ENCODE data around the gene CHST9.

Gene CHST9

GRCh38 chr18:26963292-26963691 lies 221.8 kb downstream of the CHST9 start:
- no peak for DNase-seq (ENCODE audit: low spot score)
- TF ChIP-seq, protein P1, sequence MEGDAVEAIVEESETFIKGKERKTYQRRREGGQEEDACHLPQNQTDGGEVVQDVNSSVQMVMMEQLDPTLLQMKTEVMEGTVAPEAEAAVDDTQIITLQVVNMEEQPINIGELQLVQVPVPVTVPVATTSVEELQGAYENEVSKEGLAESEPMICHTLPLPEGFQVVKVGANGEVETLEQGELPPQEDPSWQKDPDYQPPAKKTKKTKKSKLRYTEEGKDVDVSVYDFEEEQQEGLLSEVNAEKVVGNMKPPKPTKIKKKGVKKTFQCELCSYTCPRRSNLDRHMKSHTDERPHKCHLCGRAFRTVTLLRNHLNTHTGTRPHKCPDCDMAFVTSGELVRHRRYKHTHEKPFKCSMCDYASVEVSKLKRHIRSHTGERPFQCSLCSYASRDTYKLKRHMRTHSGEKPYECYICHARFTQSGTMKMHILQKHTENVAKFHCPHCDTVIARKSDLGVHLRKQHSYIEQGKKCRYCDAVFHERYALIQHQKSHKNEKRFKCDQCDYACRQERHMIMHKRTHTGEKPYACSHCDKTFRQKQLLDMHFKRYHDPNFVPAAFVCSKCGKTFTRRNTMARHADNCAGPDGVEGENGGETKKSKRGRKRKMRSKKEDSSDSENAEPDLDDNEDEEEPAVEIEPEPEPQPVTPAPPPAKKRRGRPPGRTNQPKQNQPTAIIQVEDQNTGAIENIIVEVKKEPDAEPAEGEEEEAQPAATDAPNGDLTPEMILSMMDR (IDR thresholded peaks at IDR 0.05; ENCODE audit: extremely low read depth, missing control alignments), result no peak

DNA sequence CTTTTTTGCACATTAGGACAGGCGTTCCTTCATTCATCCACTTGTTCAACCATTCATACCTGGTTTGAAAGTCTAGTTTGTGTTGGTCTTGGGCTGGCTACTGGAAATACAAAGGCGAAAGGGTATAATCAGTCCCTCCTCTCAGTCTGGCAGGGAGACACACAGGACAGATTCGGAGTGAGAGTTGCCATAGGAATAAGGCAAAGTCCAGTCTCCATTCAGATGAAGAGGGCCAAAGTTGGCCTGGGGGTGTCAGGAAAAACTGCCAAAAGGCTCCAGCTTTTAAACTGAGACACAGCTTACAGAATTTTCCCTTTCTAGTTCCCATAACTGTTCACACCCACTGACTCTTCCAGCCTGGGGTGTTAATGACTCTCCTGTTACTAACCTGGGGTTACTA lies 223.3 kb downstream of the CHST9 start:
- DNase-seq (ENCODE audit: low spot score), result no peak
- TF ChIP-seq, protein P1 (IDR thresholded peaks at IDR 0.05; ENCODE audit: extremely low read depth, missing control alignments), result no peak

DNA sequence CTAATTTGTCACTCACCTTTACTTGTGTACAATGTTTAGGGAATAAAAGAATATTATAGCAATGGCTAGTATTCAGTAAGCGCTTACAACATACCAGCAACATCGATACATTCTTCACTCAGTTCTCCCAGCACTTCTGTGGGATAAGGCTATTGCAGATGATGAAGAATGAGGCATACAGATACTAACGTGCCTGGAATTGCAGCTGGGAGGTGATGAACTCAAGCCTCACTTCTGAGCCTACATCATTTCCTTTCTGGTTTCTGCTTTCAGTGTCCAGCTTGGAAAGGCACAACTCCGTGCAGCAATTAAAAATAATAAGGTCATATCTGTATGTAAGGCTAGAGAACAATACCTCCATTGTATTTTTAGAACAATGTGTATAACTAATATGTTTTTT lies 224.2 kb downstream of the CHST9 start:
- DNase-seq (ENCODE audit: low spot score), result no peak

GRCh38 chr18:26956863-26957262 lies 228.2 kb downstream of the CHST9 start:
- no peak for DNase-seq (ENCODE audit: low spot score)

More for the DNA sequence above, 224.2 kb downstream of the CHST9 start:
- TF ChIP-seq, protein P1 (IDR thresholded peaks at IDR 0.05; ENCODE audit: extremely low read depth, missing control alignments), result no peak

GRCh38 chr18:26948703-26949102 lies 236.4 kb downstream of the CHST9 start:
- TF ChIP-seq, protein P1 (IDR thresholded peaks at IDR 0.05; ENCODE audit: extremely low read depth, missing control alignments), result no peak
- DNase-seq (ENCODE audit: low spot score), result no peak

More at GRCh38 chr18:26956863-26957262, 228.2 kb downstream of the CHST9 start:
- TF ChIP-seq, protein P1 (IDR thresholded peaks at IDR 0.05; ENCODE audit: extremely low read depth, missing control alignments), result no peak

- TF ChIP-seq, protein P1 (IDR thresholded peaks at IDR 0.05; ENCODE audit: extremely low read depth, missing control alignments), result no peak
- no peak for DNase-seq (ENCODE audit: low spot score)
Observed at GRCh38 chr18:26943906-26944305, 241.2 kb downstream of the CHST9 start.

GRCh38 chr18:26941584-26941983 lies 243.5 kb downstream of the CHST9 start:
- TF ChIP-seq, protein P1 (IDR thresholded peaks at IDR 0.05; ENCODE audit: extremely low read depth, missing control alignments), result no peak
- DNase-seq (ENCODE audit: low spot score), result no peak

Data from GM20000 (cell line).